GM18505 (cell line): ENCODE results near the gene NMU.
"Not testable (repeated sequence)": the region's sequence is repeated elsewhere in the genome, so short reads cannot be mapped to it uniquely, and the experiment has no call there.

Source experiments
- ATAC-seq: cut with Tn5 transposase; IDR thresholded peaks from one replicate; pipeline ENCODE4 v1.9.1; 2021; ENCODE audit not compliant: unreplicated experiment
- POLR2A ChIP-seq: IDR thresholded peaks from 4 replicates; pipeline ENCODE4 v1.6.1; 2011; ENCODE audit warnings: borderline replicate concordance; ENCODE audit not compliant: insufficient read depth, insufficient read length; ENCODE audit errors: extremely low read depth

Gene NMU

GRCh38 chr4:55571806-55572205, 64.3 kb downstream of the NMU start:
- no peak for TF ChIP-seq POLR2A
- ATAC-seq: no peak

DNA sequence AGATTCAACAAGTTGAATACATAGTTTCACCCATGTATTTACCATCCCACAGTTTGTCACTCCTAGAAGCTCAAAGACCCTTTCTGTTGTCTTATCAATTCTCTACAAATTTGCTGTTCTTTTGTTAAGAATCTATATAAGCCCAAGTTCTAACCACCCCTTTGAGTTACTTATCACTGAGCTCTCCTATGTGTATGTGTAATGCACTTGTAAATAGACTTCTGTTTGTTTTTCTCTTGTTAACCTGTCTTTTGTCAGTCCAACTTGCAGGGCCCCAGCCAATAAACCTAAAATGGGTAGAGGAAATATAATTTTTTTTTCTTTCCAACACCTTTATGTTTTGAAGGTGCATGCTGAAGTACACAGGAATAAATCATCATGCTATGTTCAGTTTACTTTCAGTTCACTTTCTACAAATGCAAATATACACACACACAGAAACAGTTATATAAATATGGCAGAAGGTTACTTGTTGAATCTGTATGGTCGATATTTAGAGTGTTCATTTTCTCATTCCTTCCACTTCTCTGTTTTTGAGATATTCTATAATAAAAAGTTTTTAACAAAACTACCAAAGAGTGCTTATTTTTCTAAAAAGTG, 67.1 kb downstream of the NMU start:
- no peak for TF ChIP-seq POLR2A

DNA sequence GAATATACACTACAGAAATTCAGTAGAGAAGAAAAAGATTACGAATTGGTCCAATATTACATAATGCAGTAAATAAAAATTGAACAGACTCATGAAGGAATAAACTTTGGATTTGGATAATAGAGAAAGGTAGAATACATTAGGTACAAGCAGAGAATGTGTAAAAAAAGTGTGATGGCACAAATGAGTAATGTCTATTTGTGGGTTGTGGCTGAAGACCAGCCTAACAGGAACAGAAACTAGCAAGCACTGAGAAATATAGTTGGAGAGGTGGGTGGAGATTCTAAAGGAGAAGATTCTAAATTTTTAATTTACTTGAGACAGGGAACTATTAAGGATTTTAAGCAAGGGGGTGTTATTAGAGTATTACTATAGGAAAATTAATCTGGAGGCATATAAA, 74.2 kb downstream of the NMU start:
- ATAC-seq: peak; percentile 100
- no peak for TF ChIP-seq POLR2A

More for the DNA sequence above, 67.1 kb downstream of the NMU start:
- peak; percentile 79 for ATAC-seq

DNA sequence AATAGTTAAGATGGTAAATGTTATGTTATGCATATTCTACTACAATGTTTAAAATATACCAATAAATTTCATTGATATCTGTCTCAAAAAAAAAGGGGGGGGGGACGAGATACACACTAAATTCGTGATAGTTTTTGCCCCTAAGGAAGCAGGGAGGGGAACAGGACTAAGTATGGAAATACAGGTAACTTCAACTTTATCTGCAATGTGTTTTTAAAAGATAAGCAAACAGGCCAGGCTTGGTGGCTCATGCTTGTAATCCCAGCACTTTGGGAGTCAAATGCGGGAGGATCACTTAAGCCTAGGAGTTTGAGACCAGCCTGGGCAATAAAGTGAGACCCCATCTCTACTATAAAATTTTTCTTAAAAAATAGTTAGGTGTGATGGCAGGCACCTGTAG, 76.0 kb downstream of the NMU start:
- no peak for ATAC-seq
- no peak for TF ChIP-seq POLR2A

GRCh38 chr4:55554453-55555030, 81.6 kb downstream of the NMU start:
- no peak for ATAC-seq
- no peak for TF ChIP-seq POLR2A

DNA sequence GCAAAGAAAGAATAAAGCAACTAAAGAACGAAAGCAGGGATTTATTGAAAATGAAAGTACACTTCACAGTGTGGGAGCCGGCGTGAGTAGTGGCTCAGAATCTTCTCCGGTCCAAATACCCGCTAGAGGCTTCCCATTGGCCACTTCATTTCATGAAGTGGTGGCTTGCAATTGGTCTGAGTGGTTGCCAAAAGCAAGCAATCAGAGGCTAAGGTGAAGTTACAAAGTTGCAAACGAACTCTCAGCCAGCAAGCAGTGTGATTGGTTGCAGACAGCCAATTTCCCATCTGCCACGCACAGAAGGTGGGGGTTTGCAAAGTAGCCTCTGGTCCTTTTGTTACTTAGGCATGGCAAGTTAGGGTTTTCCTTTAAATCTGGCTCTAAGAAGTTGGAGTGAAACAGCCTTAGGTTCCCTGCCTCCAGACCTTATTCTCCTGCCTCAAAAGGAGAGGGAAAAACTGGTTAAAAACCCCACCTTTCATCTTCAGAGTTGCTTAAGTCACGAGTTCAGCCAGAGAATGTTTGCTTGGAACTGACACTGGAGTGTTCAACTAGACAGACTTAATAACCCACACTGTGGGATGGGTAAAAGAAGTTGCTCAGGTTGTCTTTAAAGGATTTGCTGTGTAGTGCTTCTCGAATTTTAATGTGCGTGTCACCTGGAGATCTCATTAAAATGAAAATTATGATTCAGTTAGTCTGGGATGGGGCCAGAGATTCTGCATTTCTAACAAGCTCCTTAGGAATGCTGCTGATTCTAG, 82.5 kb downstream of the NMU start:
- no peak for TF ChIP-seq POLR2A
- ATAC-seq: no peak

GRCh38 chr4:55551964-55552363, 84.1 kb downstream of the NMU start:
- ATAC-seq: not testable (repeated sequence)

DNA sequence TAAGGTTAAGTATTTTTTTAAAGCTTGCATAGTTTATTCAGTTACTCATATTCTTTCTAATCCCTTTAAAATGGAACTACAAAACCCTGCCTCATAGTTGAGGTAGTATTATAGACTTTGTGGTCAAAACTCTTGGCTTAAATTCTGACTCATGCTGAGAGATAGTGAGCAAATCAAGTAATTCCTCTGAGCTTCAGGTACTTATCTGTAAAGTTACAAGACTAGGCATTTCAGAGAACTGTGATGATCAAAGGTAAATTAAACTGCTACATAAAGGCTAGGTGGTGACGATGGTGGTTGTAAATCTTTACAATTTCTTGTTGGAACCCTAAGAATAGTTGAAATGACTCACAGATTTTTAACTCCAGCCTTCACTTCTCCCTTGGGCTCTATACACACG, 86.2 kb downstream of the NMU start:
- ATAC-seq: no peak
- TF ChIP-seq POLR2A: no peak

DNA sequence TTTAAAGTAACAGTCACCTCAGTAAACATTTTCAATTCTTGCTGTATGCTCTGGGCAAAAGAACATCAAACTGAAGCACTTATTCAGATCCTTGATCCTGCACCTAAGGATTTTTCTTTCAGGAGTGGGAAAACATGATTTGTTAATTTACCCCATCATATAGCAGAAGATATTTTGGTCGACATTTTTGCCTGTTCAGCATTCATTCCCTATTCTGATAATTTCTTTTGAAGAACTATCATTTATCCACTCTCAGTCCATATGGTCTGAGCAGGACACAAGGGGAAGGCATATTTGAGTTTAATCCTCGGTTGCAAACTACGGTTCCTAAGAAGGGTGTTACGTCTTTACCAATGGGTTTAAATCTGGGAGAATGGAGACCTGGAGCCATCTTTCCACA, 88.2 kb downstream of the NMU start:
- ATAC-seq: no peak
- TF ChIP-seq POLR2A: no peak

DNA sequence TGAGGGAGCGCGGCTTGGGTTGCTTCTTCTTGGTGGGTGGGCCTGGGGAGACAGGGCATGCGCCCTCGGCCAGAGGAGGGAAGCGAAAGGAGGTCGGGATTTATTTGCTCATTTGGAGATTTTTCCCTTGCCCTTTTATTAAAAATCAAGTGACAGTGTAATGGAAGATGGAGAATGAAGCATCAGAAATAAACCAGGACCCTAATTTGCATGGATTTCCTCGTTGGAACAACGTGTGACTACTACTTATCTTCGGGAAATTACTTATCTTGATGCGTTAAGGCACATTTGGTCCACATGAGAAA, 88.7 kb downstream of the NMU start:
- TF ChIP-seq POLR2A: no peak
- ATAC-seq: no peak

GRCh38 chr4:55546756-55547465, 89.2 kb downstream of the NMU start, which contains the start of gene CLOCK:
Gene CLOCK, minus strand, starts transcription at chr4:55546909. Its CDS starts 64,124 bp downstream, at chr4:55482785.
- peak; percentile 80 for TF ChIP-seq POLR2A
- ATAC-seq: peak; percentile 74

DNA sequence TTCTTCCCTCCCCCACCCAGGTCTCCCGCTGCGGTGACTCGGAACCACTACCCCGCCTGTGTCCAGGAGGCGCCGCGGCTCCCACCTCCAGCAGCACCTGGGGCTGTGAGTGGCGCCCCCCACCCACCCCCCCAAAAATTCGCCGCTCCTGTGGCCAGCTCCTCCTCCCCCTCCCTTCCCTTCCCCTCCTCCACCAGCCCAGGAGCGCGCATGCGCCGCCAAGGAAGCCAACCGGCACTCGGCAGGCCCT, 89.7 kb downstream of the NMU start:
- ATAC-seq: peak; percentile 40
- TF ChIP-seq POLR2A: no peak

DNA sequence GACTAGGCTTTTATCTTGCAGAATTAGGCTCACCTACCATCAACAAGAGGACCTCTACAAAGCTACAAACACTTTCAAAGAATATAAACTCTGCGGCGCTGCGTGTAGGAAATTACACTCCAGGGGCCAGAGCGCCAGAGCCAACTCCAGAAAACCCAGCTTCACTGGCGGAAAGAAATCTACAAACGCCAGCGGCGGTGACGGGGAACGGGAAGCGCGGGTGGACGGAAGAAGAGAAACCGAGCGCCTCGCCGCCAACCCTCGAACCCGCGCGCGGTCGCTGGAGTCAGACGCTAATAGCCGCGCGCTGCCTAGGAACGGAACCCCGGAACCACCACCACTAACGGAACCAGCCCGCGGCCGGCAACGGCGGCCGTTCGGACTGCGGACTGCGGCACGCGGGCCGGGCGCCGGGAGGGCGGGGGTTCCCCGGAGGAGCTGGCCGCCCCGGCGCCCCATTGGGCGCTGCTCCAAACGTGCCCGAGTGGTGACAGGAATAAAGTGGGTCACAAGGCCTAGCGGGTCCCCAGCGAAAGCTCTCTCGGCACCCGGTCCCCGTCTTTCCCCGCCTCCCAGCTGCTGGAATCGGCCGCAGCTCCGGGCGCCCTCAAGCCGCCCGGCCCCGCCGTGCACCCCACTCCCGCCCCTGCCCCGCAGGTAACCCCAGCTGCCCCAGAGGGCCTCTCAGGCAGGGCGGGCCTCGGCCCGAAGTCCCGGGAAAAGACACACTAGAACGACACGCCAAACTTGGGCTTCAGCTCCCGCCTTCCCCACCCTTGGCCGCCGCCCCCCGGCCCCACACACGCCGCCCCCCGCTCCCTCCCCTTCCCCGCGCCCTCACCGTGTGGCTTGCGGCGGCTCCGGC, 90.2 kb downstream of the NMU start:
- TF ChIP-seq POLR2A: peak; percentile 73
- ATAC-seq: peak; percentile 40
